Posterior vena cava (tissue), 2 donors: Measurements from ENCODE around the gene TTBK1. TPM values are rescaled to one million over a fixed set of nuclear protein-coding genes. Genes with fewer than 3 reads are reported as not detected.

Source experiments
- DNase-seq: peaks from one replicate; pipeline ENCODE4 v3.0.0-alpha.2; 2020; ENCODE audit warnings: low spot score
- intact Hi-C, 2 donors: fragments of 100-400 bp; cut with DNase I; formaldehyde crosslinking; loops; one replicate each; pipeline versions ENCODE4 v1.14.1 to v1.14.2; 2022 to 2023
- total RNA-seq, 2 donors: library from RNA; stranded (reverse); fragmentation: NEBNext Ultra II Directional; extraction: Animal tissue kit (Norgen Biotek cat#: 25700); gene quantifications; one replicate each; pipeline ENCODE4 v1.2.1, GENCODE V29; 2021
- donor health status: DM: yes; HTN: yes; CAD: no.
- donor health status: DM: yes; HTN: yes; CAD: no.

The TTBK1 gene
- total RNA-seq, 2 donors from 2014 or later = 0.09 to 0.14 TPM

- intact Hi-C loops = loop anchor here in 1 of 2 donors (10.0 kb wide), 1 partner anchor 69 kb away; no protein-coding TSS in a partner anchor
- no peak for DNase-seq
Measured at GRCh38 chr6:43265564-43265963, 22.3 kb downstream of the TTBK1 start.

DNA sequence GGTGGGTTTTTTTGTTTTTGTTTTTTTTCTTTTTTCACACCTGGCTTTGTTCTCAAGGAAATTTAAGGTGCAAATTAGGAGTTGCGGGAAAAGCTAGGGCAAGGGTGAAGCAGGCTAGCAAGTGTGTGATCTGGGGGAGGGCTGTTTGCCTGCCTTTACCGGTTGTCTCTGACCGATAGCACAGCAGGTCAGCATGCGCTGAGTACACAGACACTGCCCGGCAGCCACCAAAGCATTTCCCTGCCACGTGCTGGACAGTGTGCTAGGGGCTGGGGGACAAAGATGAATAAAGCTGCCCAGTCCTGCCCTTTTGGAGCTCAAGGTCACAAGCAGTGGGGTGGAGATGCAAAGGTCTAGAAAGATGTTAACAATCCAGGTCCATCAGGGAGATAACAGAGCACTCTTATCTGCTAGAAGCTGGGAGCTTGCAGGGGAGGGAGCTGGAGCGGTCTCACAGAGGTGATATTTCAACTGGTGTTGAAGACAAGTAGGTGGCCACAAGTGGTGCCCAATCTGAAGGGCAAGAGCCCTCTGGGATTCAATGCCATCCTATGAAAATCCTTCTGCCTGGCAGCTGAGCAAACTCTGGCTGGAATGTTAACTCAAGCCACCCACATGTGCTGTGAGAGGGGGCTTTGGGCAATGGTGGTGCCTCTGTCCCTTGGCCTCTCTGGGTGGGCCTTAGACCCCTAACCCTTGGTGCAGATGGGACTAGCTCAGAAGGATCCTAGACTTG lies 24.5 kb downstream of the TTBK1 start:
- DNase-seq = no peak
- intact Hi-C loops = loop anchor here in 1 of 2 donors (10.0 kb wide), 1 partner anchor 67 kb away; no protein-coding TSS in a partner anchor

- DNase-seq = no peak
- intact Hi-C loops = loop anchor here in 1 of 2 donors (10.0 kb wide), 1 partner anchor 66 kb away; no protein-coding TSS in a partner anchor
Measured at GRCh38 chr6:43268355-43268700, 25.0 kb downstream of the TTBK1 start.

DNA sequence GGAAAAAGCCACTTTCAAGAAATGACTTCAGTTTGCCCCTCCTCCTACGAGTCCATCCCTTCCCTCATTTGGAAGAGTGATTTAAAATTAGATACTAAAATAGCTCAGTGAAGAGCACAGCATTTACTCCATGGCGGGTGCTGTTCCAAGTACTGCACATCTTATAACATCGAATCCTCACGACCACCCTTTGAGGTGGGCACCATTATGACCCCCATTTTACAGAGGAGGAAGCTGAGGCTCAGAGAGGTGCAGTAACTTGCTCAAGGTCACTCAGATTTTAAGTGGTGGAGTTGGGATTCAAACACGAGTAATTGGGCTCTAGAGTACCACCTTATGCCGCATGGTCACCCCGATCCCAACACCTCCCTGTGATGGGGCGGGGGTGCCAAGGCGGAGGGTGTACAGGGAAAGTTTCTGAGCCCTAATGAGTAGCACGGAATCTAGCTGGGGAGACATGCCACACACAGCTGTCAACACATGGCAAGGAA lies 25.5 kb downstream of the TTBK1 start:
- intact Hi-C loops = loop anchor here in 1 of 2 donors (10.0 kb wide), 1 partner anchor 66 kb away; no protein-coding TSS in a partner anchor
- DNase-seq = no peak

- intact Hi-C loops = loop anchor here in 1 of 2 donors (10.0 kb wide), 1 partner anchor 65 kb away; no protein-coding TSS in a partner anchor
- DNase-seq = no peak
Measured at GRCh38 chr6:43269273-43270007, 26.2 kb downstream of the TTBK1 start.

- intact Hi-C loops = no loop called here
- DNase-seq = no peak
Measured at GRCh38 chr6:43271103-43271815, 28.0 kb downstream of the TTBK1 start.

GRCh38 chr6:43271944-43272343 lies 28.7 kb downstream of the TTBK1 start:
- no peak for DNase-seq
- intact Hi-C loops = no loop called here

GRCh38 chr6:43273707-43274106 lies 30.4 kb downstream of the TTBK1 start:
- intact Hi-C loops = no loop called here
- DNase-seq = no peak

DNA sequence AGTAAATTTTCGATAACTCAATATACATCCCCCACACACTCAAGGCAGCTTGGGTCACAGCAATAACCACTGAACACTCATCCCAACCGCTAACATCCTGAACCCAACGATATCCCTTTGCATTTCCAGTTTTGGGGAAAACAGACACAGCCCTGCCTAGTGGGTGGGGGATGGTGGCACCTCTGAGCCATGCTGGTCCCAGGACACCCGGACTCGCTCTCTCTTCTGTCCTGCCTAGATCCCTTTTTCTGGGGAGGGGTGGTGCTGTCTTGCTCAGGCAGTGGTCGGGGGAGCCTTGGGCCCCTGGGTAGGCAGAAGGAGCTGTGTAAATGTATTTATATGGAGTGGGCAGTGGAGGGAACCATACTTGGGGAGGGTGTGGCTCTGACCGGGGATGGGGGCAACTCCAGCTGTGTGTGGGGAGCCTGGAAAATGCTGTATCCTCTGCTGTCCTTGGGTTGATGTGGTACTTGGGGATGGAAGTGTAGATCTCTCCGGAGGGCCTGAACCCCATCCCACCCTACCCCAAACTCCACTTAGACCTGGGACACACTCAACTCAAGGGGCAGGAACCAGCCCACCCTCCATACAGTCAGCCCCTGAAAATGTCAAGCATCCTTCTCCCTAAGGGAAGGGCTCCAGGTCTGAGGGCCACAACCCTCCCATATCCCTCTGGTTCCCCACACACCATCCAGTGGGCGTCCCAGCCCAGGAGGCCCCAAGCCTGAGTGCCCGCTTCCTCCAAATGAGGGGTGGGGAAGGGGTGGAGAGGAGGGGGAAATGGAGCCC lies 31.0 kb downstream of the TTBK1 start:
- intact Hi-C loops = no loop called here
- no peak for DNase-seq

DNA sequence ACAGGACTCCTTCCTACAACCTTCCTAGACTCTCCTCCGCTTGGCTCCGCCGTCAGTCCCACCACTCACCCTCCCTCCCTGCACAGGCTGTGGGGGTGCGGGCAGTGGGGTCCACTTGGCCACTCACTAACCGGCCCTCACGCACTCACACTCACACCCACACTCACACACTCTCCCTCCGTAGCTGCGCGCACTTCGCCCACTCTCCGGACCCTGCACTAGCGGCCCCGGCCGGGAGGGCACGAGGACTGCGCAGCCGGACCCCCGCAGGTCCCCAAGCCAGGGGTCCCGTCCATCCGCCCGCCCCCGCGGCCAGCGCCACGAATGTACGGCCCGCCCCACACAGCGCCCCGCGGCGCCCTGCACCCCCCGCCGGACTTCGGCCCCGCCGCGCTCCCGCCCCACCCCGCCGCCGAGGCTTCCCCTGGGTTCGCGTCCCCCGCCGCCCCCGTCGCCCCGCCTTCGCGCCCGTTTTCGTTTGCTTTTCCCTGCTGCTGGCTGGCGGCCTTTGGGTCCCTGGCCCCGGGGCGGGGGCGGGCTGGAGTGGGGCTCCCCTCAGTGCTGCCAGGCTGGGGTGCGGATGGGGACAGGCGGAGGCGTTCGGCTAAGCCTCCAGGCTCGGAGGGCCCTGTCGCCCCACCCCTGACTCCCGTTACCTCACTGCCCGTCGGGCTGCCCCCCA lies 31.8 kb downstream of the TTBK1 start:
- no peak for DNase-seq
- intact Hi-C loops = no loop called here

DNA sequence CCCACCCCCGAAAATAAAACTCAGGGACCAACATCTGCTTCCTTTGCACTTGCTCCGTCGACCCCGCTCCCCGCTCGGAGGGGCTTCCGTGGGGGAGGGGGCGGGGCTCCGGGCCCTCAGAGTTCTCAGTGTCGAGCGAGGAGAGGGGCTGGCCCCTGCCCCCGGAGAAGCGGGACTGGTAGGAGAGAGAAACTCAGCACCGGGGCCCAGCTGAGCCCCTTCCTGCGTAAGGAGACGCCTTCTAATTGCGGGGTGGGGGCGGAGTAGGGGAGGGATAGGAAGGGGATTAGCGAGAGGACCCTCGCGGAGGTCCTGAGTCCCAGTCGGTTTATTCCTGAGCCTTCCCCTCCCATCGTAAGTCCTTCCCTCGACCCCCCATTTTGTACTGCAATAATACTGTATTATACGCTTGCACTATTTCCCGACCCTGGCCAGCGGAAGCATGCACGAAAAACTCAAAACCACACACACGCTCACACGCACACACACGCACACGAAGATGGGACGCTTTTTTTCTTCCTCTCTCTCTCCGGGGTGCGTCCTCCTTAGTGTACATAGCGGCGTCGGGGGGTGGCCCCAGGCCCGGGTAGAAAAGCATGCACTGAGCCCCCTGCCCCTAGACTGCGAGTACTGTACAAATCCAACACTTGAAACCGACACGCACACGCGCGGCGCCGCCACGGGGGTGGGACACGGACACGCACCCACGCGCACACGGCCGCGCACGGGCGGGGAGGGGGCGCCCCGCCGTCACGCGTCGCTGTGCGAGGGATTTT lies 32.7 kb downstream of the TTBK1 start:
- DNase-seq = no peak
- intact Hi-C loops = no loop called here

GRCh38 chr6:43276577-43277305 lies 33.5 kb downstream of the TTBK1 start:
- DNase-seq = no peak
- intact Hi-C loops = no loop called here

- no peak for DNase-seq
- intact Hi-C loops = no loop called here
Measured at GRCh38 chr6:43277306-43277642, 34.0 kb downstream of the TTBK1 start.

DNA sequence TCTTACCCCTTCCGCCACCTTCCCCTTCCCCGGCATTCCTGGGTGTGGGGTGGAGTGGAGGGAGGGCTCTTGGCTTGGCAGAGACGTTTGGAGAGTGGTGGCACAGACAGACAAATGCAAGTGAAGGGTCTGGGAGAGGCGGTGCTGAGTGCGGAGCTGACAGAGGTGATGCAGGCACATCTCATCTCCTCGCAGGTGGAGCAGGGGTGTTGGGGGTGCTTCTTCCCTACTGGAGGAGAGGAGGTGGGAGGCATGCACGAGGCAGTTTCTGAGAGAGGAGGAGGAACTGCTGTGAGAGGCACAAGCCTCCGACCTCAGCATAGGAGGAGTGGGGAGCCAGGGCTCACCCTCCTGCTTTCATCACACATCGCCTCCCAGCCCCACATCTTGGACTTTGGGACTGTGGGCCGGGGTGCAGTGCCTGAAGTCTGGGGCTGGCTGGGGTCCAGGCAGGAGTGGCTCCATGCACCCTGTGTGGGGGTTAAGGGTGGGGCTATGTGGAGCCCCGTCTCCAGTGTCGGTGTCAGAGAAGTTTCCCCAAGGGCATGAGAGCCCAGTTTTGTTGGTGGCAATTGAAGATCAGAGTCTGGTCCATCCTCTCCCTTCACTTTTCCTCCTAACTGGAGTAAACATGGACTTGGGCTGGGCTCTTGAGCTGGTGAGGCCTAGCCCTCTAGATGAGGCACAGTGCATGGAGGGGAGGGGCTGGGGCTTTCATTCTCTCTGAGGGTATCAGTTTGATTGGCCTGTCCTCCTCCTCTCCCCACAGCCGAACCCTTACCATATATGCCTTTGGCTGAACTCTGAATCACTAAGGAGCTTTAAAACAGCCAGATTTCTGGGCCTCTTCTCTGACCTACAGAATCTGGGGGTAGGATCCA lies 34.6 kb downstream of the TTBK1 start:
- intact Hi-C loops = no loop called here
- DNase-seq = no peak

DNA sequence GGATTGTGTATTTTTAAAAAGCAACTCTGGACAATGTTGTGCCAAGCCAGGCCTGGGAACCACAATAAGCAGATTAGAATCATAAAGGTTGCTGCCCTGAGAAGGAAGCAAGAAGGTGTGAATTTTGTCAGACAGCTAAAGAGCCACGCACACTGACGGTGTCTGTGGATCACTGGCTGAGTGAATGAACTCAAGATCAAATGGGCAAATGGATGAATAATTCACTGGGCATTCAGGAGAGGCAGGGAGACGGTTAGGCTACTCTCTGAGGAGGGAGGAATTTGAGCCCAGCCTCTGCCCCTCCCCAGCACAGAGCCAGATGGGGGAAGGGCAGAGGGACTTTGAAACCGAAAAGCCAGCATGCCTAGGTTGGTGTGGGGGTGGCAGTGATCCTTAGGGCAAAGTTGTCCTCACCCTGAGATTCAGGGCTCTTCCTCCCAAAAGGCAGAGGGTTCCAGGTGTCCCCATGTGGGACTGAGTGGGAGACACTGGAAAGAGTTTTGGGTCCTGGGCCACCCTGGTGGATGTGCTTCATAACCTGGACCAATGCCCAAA lies 35.3 kb downstream of the TTBK1 start:
- no peak for DNase-seq

GRCh38 chr6:43280234-43280633 lies 37.0 kb downstream of the TTBK1 start:
- DNase-seq = no peak
- intact Hi-C loops = no loop called here

More for the DNA sequence above, 35.3 kb downstream of the TTBK1 start:
- intact Hi-C loops = no loop called here
